RWPE2 (cell line): ENCODE results near the gene NSDHL.
"Not testable (repeated sequence)": the region's sequence is repeated elsewhere in the genome, so short reads cannot be mapped to it uniquely, and the experiment has no call there.

Experiments used
- ATAC-seq: fragments of 200-7000 bp; cut with Tn5 transposase; 3 replicates; pipeline ENCODE4 v1.9.1; 2021; ENCODE audit warnings: low read depth
- DNase-seq: peaks from one replicate; pipeline ENCODE4 v3.0.0-alpha.2; 2020; ENCODE audit warnings: low spot score
- H3K27ac ChIP-seq: fragments of 450-650 bp; 2 replicates; pipeline ENCODE4 v1.5.1; 2017; ENCODE audit warnings: mild to moderate bottlenecking; ENCODE audit not compliant: poor library complexity, severe bottlenecking
- H3K27me3 ChIP-seq: fragments of 250-450 bp; sonication (Bioruptor Pico); 2 replicates; pipeline ENCODE4 v1.5.1; 2021; ENCODE audit warnings: mild to moderate bottlenecking, moderate library complexity; ENCODE audit not compliant: insufficient read depth, poor library complexity, severe bottlenecking
- H3K36me3 ChIP-seq: fragments of 250-450 bp; sonication (Bioruptor Pico); 2 replicates; pipeline ENCODE4 v1.5.1; 2020; ENCODE audit warnings: low read depth, mild to moderate bottlenecking, moderate library complexity
- H3K4me1 ChIP-seq: fragments of 250-450 bp; sonication (Bioruptor Pico); 2 replicates; pipeline ENCODE4 v1.5.1; 2021; ENCODE audit warnings: mild to moderate bottlenecking, moderate library complexity; ENCODE audit not compliant: insufficient read depth, poor library complexity, severe bottlenecking
- H3K4me3 ChIP-seq: fragments of 250-450 bp; sonication (Bioruptor Pico); 2 replicates; pipeline ENCODE4 v1.5.1; 2021; ENCODE audit warnings: mild to moderate bottlenecking, moderate library complexity; ENCODE audit not compliant: severe bottlenecking
- H3K9me3 ChIP-seq: fragments of 250-450 bp; sonication (Bioruptor Pico); 2 replicates; pipeline ENCODE4 v1.5.1; 2021; ENCODE audit warnings: mild to moderate bottlenecking, moderate library complexity; ENCODE audit not compliant: severe bottlenecking
- CTCF ChIP-seq: fragments of 450-650 bp; IDR thresholded peaks from one replicate; pipeline ENCODE4 v1.5.1; 2017; ENCODE audit warnings: mild to moderate bottlenecking, moderate library complexity; ENCODE audit not compliant: poor library complexity, severe bottlenecking

The NSDHL gene

GRCh38 chrX:152908486-152908885, 77.6 kb downstream of the NSDHL start:
- H3K4me1 ChIP-seq = no peaks in the 10 kb centered on the region
- no peak for DNase-seq
- ATAC-seq = no peak
- no peak for TF ChIP-seq CTCF
- H3K9me3 ChIP-seq = no peaks in the 10 kb centered on the region
- no peaks in the 10 kb centered on the region for H3K27me3 ChIP-seq
- H3K36me3 ChIP-seq = no peaks in the 10 kb centered on the region
- H3K27ac ChIP-seq = no peak overlapping the region
- H3K4me3 ChIP-seq = no peak overlapping the region

GRCh38 chrX:152910018-152910417, 79.2 kb downstream of the NSDHL start:
- ATAC-seq, H3K27me3 ChIP-seq, DNase-seq: not testable (repeated sequence)

GRCh38 chrX:152912106-152912505, 81.2 kb downstream of the NSDHL start:
- H3K4me3 ChIP-seq = no peak overlapping the region
- DNase-seq = no peak
- no peaks in the 10 kb centered on the region for H3K27me3 ChIP-seq
- no peak overlapping the region for H3K27ac ChIP-seq
- no peak for TF ChIP-seq CTCF
- no peak for ATAC-seq
- H3K4me1 ChIP-seq = no peaks in the 10 kb centered on the region
- H3K9me3 ChIP-seq = no peaks in the 10 kb centered on the region
- no peaks in the 10 kb centered on the region; the same call in 1 of the 2 replicates for H3K36me3 ChIP-seq

More at GRCh38 chrX:152910018-152910417, 79.2 kb downstream of the NSDHL start:
- H3K9me3 ChIP-seq, H3K27ac ChIP-seq, H3K4me1 ChIP-seq, H3K4me3 ChIP-seq, H3K36me3 ChIP-seq: not testable (repeated sequence)

- ATAC-seq = no peak
- H3K4me1 ChIP-seq = no peaks in the 10 kb centered on the region
- no peak overlapping the region for H3K4me3 ChIP-seq
- H3K9me3 ChIP-seq = no peaks in the 10 kb centered on the region
- no peaks in the 10 kb centered on the region for H3K27me3 ChIP-seq
- no peak overlapping the region for H3K27ac ChIP-seq
- DNase-seq = no peak
- no peak for TF ChIP-seq CTCF
- peaks cover 3% of the 10 kb centered on the region; the same call in 1 of the 2 replicates for H3K36me3 ChIP-seq
Observed at GRCh38 chrX:152912641-152913040, 81.8 kb downstream of the NSDHL start.

- H3K4me3 ChIP-seq = no peak overlapping the region
- DNase-seq = no peak
- no peak for TF ChIP-seq CTCF
- no peak overlapping the region for H3K27ac ChIP-seq
- no peaks in the 10 kb centered on the region for H3K27me3 ChIP-seq
- H3K36me3 ChIP-seq = peaks cover 3% of the 10 kb centered on the region
- no peaks in the 10 kb centered on the region for H3K9me3 ChIP-seq
- no peak for ATAC-seq
- H3K4me1 ChIP-seq = no peaks in the 10 kb centered on the region
Observed at GRCh38 chrX:152913346-152913745, 82.5 kb downstream of the NSDHL start.
